Heart left ventricle (tissue), 16 donors: ENCODE measurements around the gene CAPN10. TPM values are rescaled to one million over a fixed set of nuclear protein-coding genes. Genes with fewer than 3 reads are reported as not detected.
A peak's percentile ranks its signal among the peaks of the same experiment; 100 is the strongest.

Source experiments
- ATAC-seq, 4 donors: fragments of 200-7000 bp; cut with Tn5 transposase; one replicate each; pipeline ENCODE4 v1.9.1; 2020 to 2022; ENCODE audit warnings: moderate library complexity in 4 of 4, mild to moderate bottlenecking in 3 of 4, moderate number of reproducible peaks in 1 of 4
- DNase-seq, 5 donors: peaks; one replicate each; pipeline ENCODE4 v3.0.0-alpha.2; 2020
- H3K27ac ChIP-seq, 12 donors: fragments of 200-600 bp; sonication (generic) in 4 of 12; one replicate each; pipeline versions ENCODE4 v1.5.0 to v1.8.0; 2016 to 2022; ENCODE audit warnings: mild to moderate bottlenecking in 2 of 12
- H3K27me3 ChIP-seq, 9 donors: fragments of 200-600 bp; sonication (generic) in 2 of 9; one replicate each; pipeline versions ENCODE4 v1.5.1 to v1.8.0; 2016 to 2022; ENCODE audit warnings: mild to moderate bottlenecking in 3 of 9
- H3K36me3 ChIP-seq, 9 donors: fragments of 200-600 bp; sonication (generic) in 2 of 9; one replicate each; pipeline versions ENCODE4 v1.5.0 to v1.8.0; 2018 to 2022; ENCODE audit warnings: mild to moderate bottlenecking in 2 of 9
- H3K4me1 ChIP-seq, 12 donors: fragments of 200-600 bp; sonication (generic) in 4 of 12; one replicate each; pipeline versions ENCODE4 v1.5.0 to v1.8.0; 2016 to 2022; ENCODE audit warnings: mild to moderate bottlenecking in 3 of 12
- H3K4me3 ChIP-seq, 12 donors: fragments of 200-600 bp; sonication (generic) in 4 of 12; one replicate each; pipeline versions ENCODE4 v1.5.0 to v1.8.0; 2017 to 2022; ENCODE audit warnings: mild to moderate bottlenecking in 9 of 12, moderate library complexity in 4 of 12
- H3K9me3 ChIP-seq, 12 donors: fragments of 200-600 bp; sonication (generic) in 4 of 12; one replicate each; pipeline versions ENCODE4 v1.5.0 to v1.8.0; 2016 to 2022; ENCODE audit warnings: mild to moderate bottlenecking in 1 of 12
- CTCF ChIP-seq, 12 donors: fragments of 200-600 bp; sonication (generic) in 4 of 12; IDR thresholded peaks; one replicate each; pipeline versions ENCODE4 v1.5.0 to v1.8.0; 2018 to 2022; ENCODE audit warnings: antibody characterized with exemption in 12 of 12, mild to moderate bottlenecking in 5 of 12
- POLR2A ChIP-seq, 2 donors: fragments of 450-650 bp; IDR thresholded peaks; one replicate each; pipeline ENCODE4 v1.6.1; 2017; ENCODE audit warnings: antibody characterized with exemption in 2 of 2, mild to moderate bottlenecking in 2 of 2, moderate library complexity in 2 of 2
- WGBS, 4 donors: extraction: QIAGEN DNeasy Blood & Tissue Kit in 2 of 4; methylation state at CpG; one replicate each; pipeline versions ENCODE4 v1.1.5 to v1.1.7; 2013 to 2018; 5-methylcytosine and 5-hydroxymethylcytosine counted together
- intact Hi-C, 10 donors: fragments of 100-400 bp; cut with DNase I; formaldehyde crosslinking; loops; one replicate each; pipeline versions ENCODE4 v1.11.1 to v1.14.2; 2022
- polyA plus RNA-seq, 2 donors: library from polyadenylated mRNA; stranded (reverse); fragments of 200-250 nt; gene quantifications; one replicate each; pipeline ENCODE4 v1.2.3, GENCODE V29; 2013
- total RNA-seq, 9 donors: library from RNA; depleted of rRNA in 2 of 9; stranded (reverse); fragments of >200 nt in 2 of 9; fragmentation: NEBNext Ultra II Directional in 3 of 9; extraction: Animal tissue kit (Norgen Biotek cat#: 25700) in 3 of 9; gene quantifications; one replicate each; pipeline versions ENCODE4 v1.1.0 to v1.2.4, GENCODE V29; 2016 to 2023
- donor health status: ischemic (EF 13 %, LVEDD 7.1; RV severe dilation, severe dysfunction).
- donor health status: healthy with polysubstance abuse.
- donor health status: DM: no; HTN: yes; CAD: no.
- donor health status: DM: no; HTN: no; CAD: no.
- donor health status: ischemic (EF 25% LVEDD 6.9; RV normal size, moderate dysfunction).
- donor health status: ischemic (EF 25% LVEDD 5.7; RV mildly dilated, moderate dysfunction).
- donor health status: healthy.
- donor health status: DM: yes; HTN: yes; CAD: no.
- donor health status: ischemic (EF 35%, LVEDD 5.7; RV mildly dilated, moderate dysfunction).
- donor health status: nonischemic (EF 11% LVEDD 7.7; RV severe dilation, severe dysfunction).
- donor health status: DM: yes; HTN: yes; CAD: no.
- donor health status: PGD.
- donor health status: ischemic (EF 29% LVEDD 5.4; RV normal size, mild dysfunction).
- donor health status: nonischemic (EF 23%, LVEDD 6.1; RV moderate dilation, normal function).

Gene CAPN10
- total and polyA plus RNA-seq, 11 donors, result 14.9 to 39.7 (median 21.9) TPM

DNA sequence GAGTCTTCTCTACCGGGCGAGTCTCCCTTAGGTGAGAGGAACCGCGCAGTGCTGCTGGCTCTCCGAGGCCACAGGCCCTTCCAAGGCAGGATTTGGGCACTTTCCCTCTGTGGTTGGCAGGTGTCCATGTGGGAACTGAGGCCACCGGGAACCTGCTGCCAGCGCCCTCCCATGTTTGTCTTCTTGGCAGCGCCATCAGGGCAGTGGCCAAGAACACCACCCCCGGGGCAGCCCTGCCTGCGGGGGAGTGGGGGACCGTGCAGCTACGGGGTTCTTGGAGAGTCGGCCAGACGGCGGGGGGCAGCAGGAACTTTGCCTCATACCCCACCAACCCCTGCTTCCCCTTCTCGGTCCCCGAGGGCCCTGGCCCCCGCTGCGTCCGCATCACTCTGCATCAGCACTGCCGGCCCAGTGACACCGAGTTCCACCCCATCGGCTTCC, 10.0 kb downstream of the CAPN10 start:
- no peak for TF ChIP-seq CTCF (IDR thresholded peaks at IDR 0.05)
- TF ChIP-seq POLR2A (IDR thresholded peaks at IDR 0.05), result no peak
- DNase-seq, result peak; percentile 79 to 88 (median 84)
- no peaks in the 10 kb centered on the region for H3K27me3 ChIP-seq
- peaks cover 0 to 50% (median 28%) of the 10 kb centered on the region in 12 donors for H3K4me1 ChIP-seq
- ATAC-seq, result peak; percentile 49 to 73 (median 68)
- intact Hi-C loops, result loop anchor here in 1 of 10 donors (10.0 kb wide), 1 partner anchor 108 kb away; no protein-coding TSS in a partner anchor
- H3K36me3 ChIP-seq, result peaks cover 0 to 61% (median 36%) of the 10 kb centered on the region in 9 donors
- H3K27ac ChIP-seq, result peak overlapping the region in 11 of 12 donors; percentile 17 to 84 (median 75)
- 20 to 66% (median 57%) methylated on average over 10 to 23 of the region's 23 CpGs for WGBS, 4 donors
- H3K4me3 ChIP-seq, result peak overlapping the region in 2 of 12 donors; percentile 7 to 25
- no peaks in the 10 kb centered on the region for H3K9me3 ChIP-seq

GRCh38 chr2:240597054-240597418, 10.5 kb downstream of the CAPN10 start:
- TF ChIP-seq POLR2A (IDR thresholded peaks at IDR 0.05), result no peak
- TF ChIP-seq CTCF (IDR thresholded peaks at IDR 0.05), result no peak
- peak overlapping the region in 2 of 12 donors; percentile 7 to 25 for H3K4me3 ChIP-seq
- WGBS, 4 donors, result 75 to 90% (median 81%) methylated on average over 8 to 10 of the region's 10 CpGs
- peak in 2 of 5 donors; percentile 17 to 58 for DNase-seq
- no peaks in the 10 kb centered on the region for H3K27me3 ChIP-seq
- H3K27ac ChIP-seq, result peak overlapping the region in 3 of 12 donors; percentile 17 to 78 (median 75)
- H3K4me1 ChIP-seq, result peaks cover 0 to 44% (median 28%) of the 10 kb centered on the region in 12 donors
- intact Hi-C loops, result loop anchor here in 1 of 10 donors (10.0 kb wide), 1 partner anchor 108 kb away; no protein-coding TSS in a partner anchor
- H3K9me3 ChIP-seq, result no peaks in the 10 kb centered on the region
- peaks cover 0 to 57% (median 32%) of the 10 kb centered on the region in 9 donors for H3K36me3 ChIP-seq
- no peak for ATAC-seq

GRCh38 chr2:240597419-240598181, 11.1 kb downstream of the CAPN10 start:
- H3K36me3 ChIP-seq, result peaks cover 0 to 54% (median 26%) of the 10 kb centered on the region in 9 donors
- 88 to 93% (median 89%) methylated on average over 9 to 22 of the region's 22 CpGs for WGBS, 4 donors
- TF ChIP-seq CTCF (IDR thresholded peaks at IDR 0.05), result no peak
- no peak for TF ChIP-seq POLR2A (IDR thresholded peaks at IDR 0.05)
- intact Hi-C loops, result loop anchor here in 1 of 10 donors (10.0 kb wide), 1 partner anchor 107 kb away; no protein-coding TSS in a partner anchor
- peak overlapping the region in 1 of 12 donors; percentile 75 for H3K27ac ChIP-seq
- H3K4me1 ChIP-seq, result peaks cover 0 to 44% (median 28%) of the 10 kb centered on the region in 12 donors
- H3K27me3 ChIP-seq, result no peaks in the 10 kb centered on the region
- DNase-seq, result peak in 1 of 5 donors; percentile 15
- no peaks in the 10 kb centered on the region for H3K9me3 ChIP-seq
- no peak for ATAC-seq
- H3K4me3 ChIP-seq, result no peak overlapping the region

DNA sequence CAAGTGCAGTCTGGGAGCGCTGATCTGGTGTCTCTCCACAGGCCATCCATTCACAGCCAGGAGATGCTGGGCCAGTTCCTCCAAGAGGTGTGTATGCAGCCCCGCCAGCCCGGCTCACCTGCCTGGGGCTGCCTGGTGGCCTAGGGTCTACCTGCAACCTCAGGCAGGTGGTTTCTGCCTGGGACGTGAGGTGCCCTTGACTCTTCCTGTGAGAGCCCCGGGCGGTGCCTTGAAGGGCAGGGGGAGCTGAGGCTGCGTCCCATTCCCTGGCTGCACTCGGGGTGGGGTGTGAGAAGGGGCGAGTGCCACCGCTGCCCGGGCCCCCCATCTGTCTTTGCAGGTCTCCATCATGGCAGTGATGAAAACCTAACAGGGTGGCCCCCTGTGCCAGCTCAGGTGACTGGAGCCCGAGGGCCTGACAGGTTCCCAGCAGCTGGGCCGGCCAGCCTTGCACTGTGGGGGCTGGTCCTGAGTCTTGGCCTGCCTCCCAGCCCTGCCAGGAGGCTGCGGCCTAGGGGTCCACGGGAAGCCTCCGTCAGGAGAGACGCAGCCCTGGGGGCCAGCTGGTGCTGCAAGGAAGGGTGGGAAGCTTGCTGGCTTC, 11.9 kb downstream of the CAPN10 start:
- peaks cover 0 to 38% (median 23%) of the 10 kb centered on the region in 12 donors for H3K4me1 ChIP-seq
- ATAC-seq (no peak), DNase-seq (peak in 1 of 5 donors; percentile 16)
- no peaks in the 10 kb centered on the region for H3K27me3 ChIP-seq
- no peak overlapping the region for H3K27ac ChIP-seq
- TF ChIP-seq POLR2A (IDR thresholded peaks at IDR 0.05) (no peak), CTCF (IDR thresholded peaks at IDR 0.05) (no peak)
- H3K9me3 ChIP-seq, result no peaks in the 10 kb centered on the region
- 91 to 100% (median 95%) methylated on average over 5 to 17 of the region's 17 CpGs for WGBS, 4 donors
- intact Hi-C loops, result loop anchor here in 1 of 10 donors (10.0 kb wide), 1 partner anchor 106 kb away; no protein-coding TSS in a partner anchor
- no peak overlapping the region for H3K4me3 ChIP-seq
- peaks cover 0 to 54% (median 20%) of the 10 kb centered on the region in 9 donors for H3K36me3 ChIP-seq
